ENCODE results near the gene PYURF.

Gene PYURF

GRCh38 chr4:88514557-88515511 lies 8.7 kb downstream of the PYURF start:
- no peak for DNase-seq (ENCODE audit: low read depth in 2 of 3, low spot score in 2 of 3)

- no peak for DNase-seq (ENCODE audit: low read depth in 2 of 3, low spot score in 2 of 3)
Observed at GRCh38 chr4:88511236-88511635, 12.3 kb downstream of the PYURF start.

- DNase-seq (ENCODE audit: low read depth in 2 of 3, low spot score in 2 of 3) = no peak
Observed at GRCh38 chr4:88503344-88503743, 20.2 kb downstream of the PYURF start.

GRCh38 chr4:88497859-88498409 lies 25.6 kb downstream of the PYURF start:
- DNase-seq (ENCODE audit: low read depth in 2 of 3, low spot score in 2 of 3) = no peak

- DNase-seq (ENCODE audit: low read depth in 2 of 3, low spot score in 2 of 3) = no peak
Observed at GRCh38 chr4:88489100-88489761, 34.3 kb downstream of the PYURF start.

GRCh38 chr4:88481537-88481936 lies 42.0 kb downstream of the PYURF start:
- DNase-seq (ENCODE audit: low read depth in 2 of 3, low spot score in 2 of 3) = no peak

- DNase-seq (ENCODE audit: low read depth in 2 of 3, low spot score in 2 of 3) = no peak
Observed at GRCh38 chr4:88478247-88478646, 45.3 kb downstream of the PYURF start.

- no peak for DNase-seq (ENCODE audit: low read depth in 2 of 3, low spot score in 2 of 3)
Observed at GRCh38 chr4:88477229-88477860, 46.2 kb downstream of the PYURF start.

Measured in activated CD8-positive, alpha-beta memory T cell treated with anti-CD3 and anti-CD28 coated beads for 48 hours (primary cell).